ENCODE data around the gene ACADVL. TPM values are rescaled to one million over a fixed set of nuclear protein-coding genes. Genes with fewer than 3 reads are reported as not detected.

The ACADVL gene
- total RNA-seq, 1 experiment from 2014 or later = 250 TPM

GRCh38 chr17:7249214-7249613 lies 29.5 kb downstream of the ACADVL start:
- DNase-seq (ENCODE audit: extremely low read depth, low read depth) = no peak

GRCh38 chr17:7249830-7250229 lies 30.1 kb downstream of the ACADVL start:
- DNase-seq (ENCODE audit: extremely low read depth, low read depth) = no peak

GRCh38 chr17:7250695-7251627 lies 31.2 kb downstream of the ACADVL start:
- no peak for DNase-seq (ENCODE audit: extremely low read depth, low read depth)

GRCh38 chr17:7251661-7252175 lies 32.0 kb downstream of the ACADVL start, which contains the start of gene CTDNEP1:
Gene CTDNEP1 (minus strand): TSS chr17:7251734. CDS start chr17:7251296, 438 bp downstream.
- peak; percentile 100 for DNase-seq (ENCODE audit: extremely low read depth, low read depth)

GRCh38 chr17:7252176-7253043 lies 32.7 kb downstream of the ACADVL start, which contains the start of gene ELP5:
Gene ELP5 (plus strand): TSS chr17:7252215. CDS start chr17:7252551, 336 bp downstream.
- peak; percentile 95 for DNase-seq (ENCODE audit: extremely low read depth, low read depth)

- no peak for DNase-seq (ENCODE audit: extremely low read depth, low read depth)
Measured at GRCh38 chr17:7253082-7253481, 33.3 kb downstream of the ACADVL start.

GRCh38 chr17:7254511-7254910 lies 34.8 kb downstream of the ACADVL start:
- DNase-seq (ENCODE audit: extremely low read depth, low read depth) = no peak

- DNase-seq (ENCODE audit: extremely low read depth, low read depth) = no peak
Measured at GRCh38 chr17:7256766-7257456, 37.2 kb downstream of the ACADVL start.

GRCh38 chr17:7258731-7259554 lies 39.2 kb downstream of the ACADVL start:
- DNase-seq (ENCODE audit: extremely low read depth, low read depth) = peak; percentile 52

GRCh38 chr17:7259555-7259889 lies 39.8 kb downstream of the ACADVL start:
- DNase-seq (ENCODE audit: extremely low read depth, low read depth) = no peak

- no peak for DNase-seq (ENCODE audit: extremely low read depth, low read depth)
Measured at GRCh38 chr17:7260151-7260550, 40.4 kb downstream of the ACADVL start.

- no peak for DNase-seq (ENCODE audit: extremely low read depth, low read depth)
Measured at GRCh38 chr17:7260651-7261378, 41.1 kb downstream of the ACADVL start.

- no peak for DNase-seq (ENCODE audit: extremely low read depth, low read depth)
Measured at GRCh38 chr17:7261379-7262191, 41.8 kb downstream of the ACADVL start.

GRCh38 chr17:7262192-7262934 lies 42.6 kb downstream of the ACADVL start, which contains the start of gene CLDN7:
Gene CLDN7 (minus strand): TSS chr17:7262478. CDS start chr17:7262043, 435 bp downstream.
- no peak for DNase-seq (ENCODE audit: extremely low read depth, low read depth)

GRCh38 chr17:7262935-7263800 lies 43.4 kb downstream of the ACADVL start:
- no peak for DNase-seq (ENCODE audit: extremely low read depth, low read depth)

GRCh38 chr17:7263801-7264078 lies 44.0 kb downstream of the ACADVL start:
- DNase-seq (ENCODE audit: extremely low read depth, low read depth) = no peak

- no peak for DNase-seq (ENCODE audit: extremely low read depth, low read depth)
Measured at GRCh38 chr17:7266784-7267183, 47.0 kb downstream of the ACADVL start.
